Measurements from ENCODE around the gene ACVR1.
"Not testable (repeated sequence)": the region's sequence is repeated elsewhere in the genome, so short reads cannot be mapped to it uniquely, and the experiment has no call there.

ACVR1 gene

GRCh38 chr2:157761520-157761919, 114.6 kb downstream of the ACVR1 start:
- DNase-seq, result no peak

GRCh38 chr2:157760949-157761348, 115.2 kb downstream of the ACVR1 start:
- no peak for DNase-seq

DNA sequence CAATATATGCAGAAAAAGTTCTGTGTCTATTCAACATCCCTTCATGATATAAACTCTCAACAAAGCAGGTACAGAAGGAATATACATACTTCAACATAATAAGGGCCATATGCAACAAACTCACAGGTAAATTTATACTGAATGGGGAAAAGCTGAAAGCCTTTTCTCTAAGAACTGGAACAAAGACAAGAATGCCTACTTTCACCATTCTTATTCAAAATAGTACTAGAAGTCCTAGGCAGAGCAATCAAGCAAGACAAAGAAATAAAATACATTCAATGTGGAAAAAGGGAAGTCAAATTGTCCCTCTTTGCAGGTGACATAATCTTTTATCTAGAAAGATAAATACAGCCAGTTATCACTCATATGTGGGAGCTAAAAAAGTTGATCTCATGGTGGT, 116.3 kb downstream of the ACVR1 start:
- DNase-seq, result no peak

DNA sequence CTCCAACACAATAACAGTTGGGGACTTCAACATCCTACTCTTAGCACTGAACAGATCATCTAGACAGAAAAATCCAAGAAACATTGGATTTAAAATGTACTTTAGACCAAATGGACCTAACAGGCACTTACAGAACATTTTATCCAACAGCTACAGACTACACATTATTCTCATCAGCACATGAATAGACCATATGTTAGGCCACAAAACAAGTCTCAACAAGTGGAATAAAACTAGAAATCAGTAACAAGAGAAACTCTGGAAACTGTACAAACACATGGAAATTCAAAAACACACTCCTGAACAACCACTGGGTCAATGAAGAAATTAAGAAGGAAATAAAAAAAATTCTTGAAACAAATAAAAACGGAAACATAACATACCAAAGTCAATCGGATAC, 117.5 kb downstream of the ACVR1 start:
- no peak for DNase-seq

GRCh38 chr2:157757500-157757899, 118.6 kb downstream of the ACVR1 start:
- no peak for DNase-seq

DNA sequence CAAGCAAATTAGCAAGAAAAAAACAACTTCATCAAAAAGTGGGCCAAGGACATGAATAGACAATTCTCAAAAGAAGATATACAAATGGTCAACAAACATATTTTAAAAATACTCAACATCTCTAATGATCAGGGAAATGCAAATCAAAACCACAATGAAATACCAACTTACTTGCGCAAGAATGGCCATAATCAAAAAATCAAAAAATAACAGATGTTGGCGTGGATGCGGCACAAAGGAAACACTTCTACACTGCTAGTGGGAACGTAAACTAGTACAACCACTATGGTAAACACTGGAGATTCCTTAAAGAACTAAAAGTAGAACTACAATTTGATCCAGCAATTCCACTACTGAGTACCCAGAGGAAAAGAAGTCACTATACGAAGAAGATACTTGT, 119.7 kb downstream of the ACVR1 start:
- DNase-seq, result not testable (repeated sequence)

DNA sequence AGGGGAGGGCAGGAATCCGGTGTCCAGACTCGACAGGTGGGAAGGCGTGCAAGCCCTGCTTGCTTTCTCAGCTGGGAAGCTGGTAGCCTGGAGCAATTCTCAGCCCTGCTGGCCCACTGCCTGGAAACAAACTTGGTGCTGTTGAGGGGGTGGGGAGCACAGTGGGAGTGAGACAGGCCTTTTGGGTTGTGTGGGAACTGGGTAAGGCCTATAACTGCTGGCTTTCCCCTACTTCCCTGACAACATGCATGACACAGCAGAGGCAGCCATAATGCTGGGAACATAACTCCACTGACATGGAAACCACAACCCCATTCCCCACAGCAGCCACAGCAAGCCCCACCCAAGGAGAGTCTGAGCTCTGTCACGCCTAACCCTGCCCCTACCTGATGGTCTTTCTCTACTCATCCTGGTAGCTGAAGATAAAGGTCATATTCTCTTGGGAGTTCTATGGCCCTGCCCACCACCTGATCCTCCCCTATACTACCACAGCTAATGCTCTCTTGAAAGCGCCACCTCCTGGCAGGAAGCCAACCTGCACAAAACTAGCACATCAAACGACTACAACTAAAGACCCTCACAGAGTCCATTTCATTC, 124.6 kb downstream of the ACVR1 start:
- peak in 13 of 58 donors; percentile 3 to 38 (median 13) for DNase-seq

GRCh38 chr2:157749684-157750083, 126.4 kb downstream of the ACVR1 start:
- no peak for DNase-seq

- DNase-seq, result no peak
Observed at GRCh38 chr2:157748371-157749142, 127.6 kb downstream of the ACVR1 start.

GRCh38 chr2:157747695-157748370, 128.3 kb downstream of the ACVR1 start:
- DNase-seq, result no peak

DNA sequence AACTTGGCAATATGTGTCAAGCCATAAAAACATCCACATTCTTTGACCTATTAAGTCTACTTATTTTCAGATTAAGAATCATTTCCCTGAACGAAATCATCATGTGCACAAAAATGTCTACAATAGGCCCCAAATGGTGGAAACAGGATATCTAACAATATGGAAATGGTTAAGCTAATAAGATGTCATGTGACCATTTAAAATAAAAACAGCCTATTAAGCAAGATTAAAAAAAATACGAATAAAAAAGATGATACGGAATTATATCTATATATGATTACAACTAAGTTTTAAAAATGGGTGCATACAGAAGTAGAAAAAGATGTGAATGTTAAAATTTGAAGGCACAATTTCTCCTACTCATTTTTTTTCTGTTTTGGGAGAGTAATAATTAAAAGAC, 128.8 kb downstream of the ACVR1 start:
- no peak for DNase-seq

GRCh38 chr2:157746234-157746950, 129.7 kb downstream of the ACVR1 start:
- DNase-seq, result no peak

GRCh38 chr2:157744571-157745076, 131.5 kb downstream of the ACVR1 start:
- DNase-seq, result no peak

DNA sequence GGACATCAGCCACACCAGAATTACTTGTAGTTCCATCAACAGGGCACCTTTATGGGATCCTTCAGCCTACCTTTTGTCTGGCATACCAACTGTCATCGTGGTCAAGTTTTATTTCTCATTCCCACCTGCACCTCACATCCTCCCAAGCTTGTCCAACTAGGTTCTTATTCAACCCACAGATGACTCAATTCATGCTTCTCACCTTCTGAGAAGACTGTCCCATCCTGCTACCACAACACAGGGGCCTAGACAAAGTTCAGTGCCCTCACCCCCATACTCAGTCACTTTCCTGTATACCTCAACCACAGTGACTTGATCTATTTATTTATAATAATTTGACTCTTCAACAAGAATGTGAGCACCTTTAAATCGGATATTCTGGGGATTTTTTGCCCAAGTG, 133.1 kb downstream of the ACVR1 start:
- DNase-seq, result no peak

- DNase-seq, result peak in 10 of 58 donors; percentile 3 to 53 (median 16)
Observed at GRCh38 chr2:157741819-157742484, 134.2 kb downstream of the ACVR1 start.

GRCh38 chr2:157737656-157738055, 138.5 kb downstream of the ACVR1 start:
- no peak for DNase-seq

GRCh38 chr2:157735532-157735931, 140.6 kb downstream of the ACVR1 start:
- DNase-seq, result no peak

DNA sequence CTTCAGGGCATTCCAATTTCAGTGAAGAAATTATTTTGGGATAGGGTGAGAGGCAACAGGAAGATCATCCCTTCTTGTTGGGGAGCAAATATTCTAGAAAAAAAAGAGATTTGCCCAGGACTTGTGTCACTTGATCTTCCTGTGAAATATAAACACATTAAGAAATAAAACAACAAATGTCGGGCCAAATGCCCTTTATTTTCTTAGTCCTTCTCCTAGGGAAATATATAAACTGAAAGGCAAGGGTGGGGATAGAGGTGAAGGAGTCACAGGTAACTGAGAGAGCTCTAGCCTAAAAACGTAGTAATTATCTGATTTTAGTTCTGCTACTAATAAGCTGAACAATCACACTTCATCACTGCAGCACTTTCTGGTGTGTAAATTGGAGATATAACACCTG, 142.9 kb downstream of the ACVR1 start:
- DNase-seq, result no peak

DNA sequence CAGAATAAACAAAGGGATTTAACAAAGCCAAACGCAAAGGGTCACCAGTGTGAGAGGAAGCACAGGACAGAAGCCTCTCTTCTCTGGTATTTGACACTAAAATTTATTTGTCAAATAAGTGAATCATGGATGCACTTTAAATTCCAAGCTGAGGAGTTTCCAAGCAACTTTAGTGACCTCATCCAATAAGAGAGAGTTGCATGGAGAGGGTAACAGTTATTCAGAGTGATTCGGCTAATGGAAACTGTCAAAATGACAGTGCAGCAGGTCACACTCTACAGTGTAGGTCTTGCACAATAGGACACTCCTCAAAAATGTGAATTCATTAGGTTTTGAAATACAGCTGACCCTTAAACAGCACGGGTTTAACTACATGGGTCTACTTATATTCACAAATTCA, 143.5 kb downstream of the ACVR1 start:
- DNase-seq, result no peak

- no peak for DNase-seq
Observed at GRCh38 chr2:157727693-157728092, 148.4 kb downstream of the ACVR1 start.

- DNase-seq, result no peak
Observed at GRCh38 chr2:157726946-157727345, 149.2 kb downstream of the ACVR1 start.
